ENCODE measurements around the gene WDR81.
"Not testable (repeated sequence)": the region's sequence is repeated elsewhere in the genome, so short reads cannot be mapped to it uniquely, and the experiment has no call there.

WDR81 gene

GRCh38 chr17:1730326-1731193 is 6.1 kb downstream of the WDR81 start:
- DNase-seq (ENCODE audit: low read depth) = no peak

DNA sequence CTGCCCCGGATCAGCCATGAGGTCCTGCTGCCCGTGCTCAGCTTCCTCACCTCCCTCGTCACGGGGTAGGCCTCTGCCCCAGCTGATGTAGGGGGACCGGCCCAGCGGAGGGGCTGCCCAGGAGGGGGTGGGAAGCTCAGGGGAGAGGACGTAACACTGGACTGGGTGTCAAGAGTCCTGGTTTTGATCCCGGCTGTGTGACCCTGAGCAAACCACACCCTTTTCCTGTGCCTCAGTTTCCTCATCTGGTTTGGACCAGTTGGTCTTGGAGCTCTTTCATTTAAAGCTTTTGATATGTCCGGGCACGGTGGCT is 6.6 kb downstream of the WDR81 start:
- DNase-seq (ENCODE audit: low read depth) = no peak

DNA sequence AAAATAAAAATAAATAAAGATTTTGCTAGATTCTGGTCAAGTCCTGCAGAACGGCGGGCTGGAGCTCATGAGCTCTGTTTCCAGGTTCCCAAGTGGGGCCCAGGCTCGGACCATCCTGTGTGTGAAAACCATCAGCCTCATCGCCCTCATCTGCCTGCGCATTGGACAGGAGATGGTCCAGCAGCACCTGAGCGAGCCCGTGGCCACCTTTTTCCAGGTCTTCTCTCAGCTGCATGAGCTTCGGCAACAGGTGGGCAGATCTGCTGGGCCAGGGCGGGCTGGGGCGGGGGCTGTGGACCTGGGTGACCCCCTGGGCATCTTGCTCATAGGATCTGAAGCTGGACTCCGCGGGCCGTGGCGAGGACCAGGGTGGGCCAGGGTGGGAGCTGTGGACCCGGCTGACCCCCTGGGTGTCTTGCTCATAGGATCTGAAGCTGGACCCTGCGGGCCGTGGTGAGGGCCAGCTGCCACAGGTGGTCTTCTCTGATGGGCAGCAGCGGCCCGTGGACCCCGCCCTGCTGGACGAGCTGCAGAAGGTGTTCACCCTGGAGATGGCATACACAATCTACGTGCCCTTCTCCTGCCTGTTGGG is 7.8 kb downstream of the WDR81 start:
- DNase-seq (ENCODE audit: low read depth) = no peak

- DNase-seq (ENCODE audit: low read depth) = no peak
Measured at GRCh38 chr17:1732833-1733321, 8.4 kb downstream of the WDR81 start.

- DNase-seq (ENCODE audit: low read depth) = no peak
Measured at GRCh38 chr17:1733759-1734158, 9.3 kb downstream of the WDR81 start.

- no peak for DNase-seq (ENCODE audit: low read depth)
Measured at GRCh38 chr17:1735418-1735817, 10.9 kb downstream of the WDR81 start.

DNA sequence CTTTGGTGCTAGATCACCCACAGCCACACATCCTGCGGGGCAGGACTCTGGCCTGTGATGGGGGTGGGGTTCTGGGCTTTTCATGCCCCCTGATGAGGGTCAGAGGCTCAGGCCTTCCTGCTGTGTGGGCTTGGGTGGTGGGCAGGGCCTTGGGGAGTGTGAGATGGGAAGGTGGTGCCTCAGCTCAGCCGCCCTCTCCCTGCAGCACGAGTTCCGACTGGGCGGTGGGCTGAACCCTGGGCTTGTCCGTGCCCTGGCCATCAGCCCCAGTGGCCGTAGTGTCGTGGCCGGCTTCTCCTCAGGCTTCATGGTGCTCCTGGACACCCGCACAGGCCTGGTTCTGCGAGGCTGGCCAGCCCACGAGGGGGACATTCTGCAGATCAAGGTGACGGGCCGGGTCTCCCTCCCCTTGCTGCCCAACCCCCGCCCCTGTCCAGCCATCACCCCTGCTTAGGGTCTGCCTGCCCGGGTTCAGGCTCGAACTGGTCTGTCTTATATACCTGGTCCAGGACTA is 11.4 kb downstream of the WDR81 start:
- no peak for DNase-seq (ENCODE audit: low read depth)

DNA sequence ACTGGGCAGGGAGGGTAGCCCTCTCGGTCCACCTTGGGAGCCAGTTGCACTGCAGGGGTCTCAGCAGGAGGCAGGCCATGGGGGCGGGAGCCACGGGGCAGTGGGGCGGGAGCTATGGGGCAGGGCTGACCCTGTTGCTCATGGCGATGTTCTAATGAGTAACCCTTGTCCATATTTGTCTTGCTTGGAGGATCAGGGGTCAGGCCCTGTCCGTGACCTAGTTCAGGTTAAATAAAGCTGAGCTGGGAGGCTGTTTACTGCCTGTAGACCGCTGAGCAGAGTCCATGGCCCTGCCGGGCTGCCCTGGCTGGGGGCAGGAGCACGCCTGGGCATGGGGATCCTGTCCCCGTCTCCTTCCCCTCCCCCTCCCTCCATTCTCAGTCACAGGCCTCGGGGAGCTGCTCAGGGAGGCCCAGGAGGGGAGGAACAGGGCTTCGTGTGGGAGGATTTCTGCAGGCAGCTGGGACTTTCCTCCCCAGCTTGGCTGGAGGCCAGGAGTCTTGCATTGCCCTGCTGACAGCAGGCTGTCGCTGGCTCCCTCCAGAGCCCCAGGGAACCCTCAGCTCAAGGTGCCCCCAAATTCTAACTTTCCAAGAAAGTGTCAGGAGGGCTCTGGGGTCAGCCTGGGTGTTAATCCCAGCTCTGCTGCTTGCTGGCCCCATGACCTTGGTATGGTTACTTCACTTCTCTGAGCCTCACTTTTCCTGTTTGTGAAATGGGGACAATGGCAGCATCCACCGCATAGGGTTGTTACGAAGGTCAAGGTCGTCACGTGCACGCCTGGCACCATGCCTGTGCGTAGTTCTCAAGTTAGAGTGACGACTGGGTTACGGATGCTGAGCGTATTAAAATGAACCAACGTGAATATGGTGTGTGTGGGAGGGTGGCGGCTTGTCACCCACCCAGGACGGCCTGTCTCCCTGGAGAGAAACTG is 12.1 kb downstream of the WDR81 start:
- no peak for DNase-seq (ENCODE audit: low read depth)

DNA sequence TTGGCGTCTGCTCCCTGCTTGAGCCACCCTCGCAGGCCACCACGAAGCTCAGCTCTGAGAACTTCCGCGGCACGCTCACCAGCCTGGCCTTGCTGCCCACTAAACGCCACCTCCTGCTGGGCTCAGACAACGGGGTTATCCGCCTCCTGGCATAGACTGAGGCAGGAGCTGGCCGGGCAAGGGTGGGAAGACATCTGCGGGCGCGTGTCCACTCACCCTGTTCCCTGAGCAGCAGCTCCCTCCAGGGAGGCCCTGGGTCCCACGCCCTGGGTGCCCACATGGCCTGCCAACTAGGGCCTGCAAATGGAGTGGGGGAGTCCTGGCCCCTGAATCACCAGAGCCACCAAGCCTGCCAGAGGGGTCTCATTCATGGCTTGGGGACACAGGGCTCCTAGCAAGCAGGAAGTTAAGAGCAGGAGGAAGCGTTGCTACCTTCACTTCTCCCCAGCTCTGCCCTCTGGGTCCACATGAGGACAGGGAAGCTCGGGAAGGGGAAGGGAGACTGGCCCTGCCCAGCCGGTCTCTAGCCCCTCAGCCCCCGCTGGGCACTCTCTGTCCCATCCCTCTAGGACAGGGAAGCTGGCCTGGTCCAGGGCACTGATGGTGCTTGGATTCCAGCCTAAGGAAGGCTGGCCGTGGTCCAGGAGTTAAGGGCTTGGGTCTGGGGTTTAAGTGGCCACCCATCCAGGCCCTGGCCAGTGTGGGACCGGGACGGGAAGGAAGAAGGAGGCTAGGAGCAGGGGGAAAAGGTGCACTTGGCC is 13.2 kb downstream of the WDR81 start:
- no peak for DNase-seq (ENCODE audit: low read depth)

- not testable (repeated sequence) for DNase-seq (ENCODE audit: low read depth)
Measured at GRCh38 chr17:1741899-1742298, 17.4 kb downstream of the WDR81 start.

- DNase-seq (ENCODE audit: low read depth) = no peak
Measured at GRCh38 chr17:1742371-1743087, 18.0 kb downstream of the WDR81 start, which contains the start of gene SERPINF2. SERPINF2 (plus strand) TSS chr17:1742871; CDS start chr17:1744996, 2,125 bp downstream.

GRCh38 chr17:1743088-1743439 is 18.6 kb downstream of the WDR81 start:
- DNase-seq (ENCODE audit: low read depth) = no peak

GRCh38 chr17:1744551-1745512 is 20.3 kb downstream of the WDR81 start:
- DNase-seq (ENCODE audit: low read depth) = no peak

GRCh38 chr17:1745513-1746020 is 21.1 kb downstream of the WDR81 start:
- DNase-seq (ENCODE audit: low read depth) = no peak

- no peak for DNase-seq (ENCODE audit: low read depth)
Measured at GRCh38 chr17:1746975-1747543, 22.6 kb downstream of the WDR81 start.

DNA sequence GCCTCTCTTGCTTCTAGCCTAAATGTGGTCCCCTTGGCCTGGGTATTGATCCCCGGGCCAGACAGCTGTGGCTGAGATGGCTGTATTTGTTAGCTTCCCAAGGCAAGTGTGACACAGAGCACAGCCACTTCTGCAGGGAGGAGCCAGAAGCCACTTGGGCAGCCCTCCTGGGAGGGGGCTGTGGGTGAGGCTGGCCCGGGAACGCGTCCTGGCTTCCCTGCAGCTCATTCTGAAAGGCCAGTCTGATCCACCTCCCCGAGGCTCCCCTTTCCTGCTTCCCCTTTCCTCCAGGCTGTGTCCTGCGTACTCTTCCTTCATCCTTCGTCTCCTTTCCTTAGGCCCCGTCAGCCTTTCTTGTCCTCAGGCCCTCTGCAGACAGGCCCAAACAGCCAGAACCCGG is 26.1 kb downstream of the WDR81 start:
- DNase-seq (ENCODE audit: low read depth) = no peak

- DNase-seq (ENCODE audit: low read depth) = no peak
Measured at GRCh38 chr17:1752425-1753262, 28.1 kb downstream of the WDR81 start.

GRCh38 chr17:1753767-1754429 is 29.4 kb downstream of the WDR81 start:
- no peak for DNase-seq (ENCODE audit: low read depth)

Measured in activated T-helper 1 cell treated with Interleukin-2 at 50 U/mL for 16 hours (primary cell).